ENCODE results near the gene ODAD2.

- TF ChIP-seq TCF7L2 (IDR thresholded peaks at IDR 0.05; ENCODE audit: low read depth, low read length) = no peak
- no peak for TF ChIP-seq SIN3A (IDR thresholded peaks at IDR 0.05; ENCODE audit: borderline replicate concordance, insufficient read depth, low read depth, low read length)
- no peak for TF ChIP-seq CTCF (IDR thresholded peaks at IDR 0.05)
- TF ChIP-seq POLR2AphosphoS5 (IDR thresholded peaks at IDR 0.05; ENCODE audit: low read depth, low read length) = no peak
Observed at GRCh38 chr10:28036587-28036986, 37.7 kb upstream of the ODAD2 start.
